ENCODE data around the gene P2RX4. TPM values are rescaled to one million over a fixed set of nuclear protein-coding genes. Genes with fewer than 3 reads are reported as not detected.

P2RX4 gene
- total RNA-seq, 1 experiment from 2014 or later, result 8.1 TPM

DNA sequence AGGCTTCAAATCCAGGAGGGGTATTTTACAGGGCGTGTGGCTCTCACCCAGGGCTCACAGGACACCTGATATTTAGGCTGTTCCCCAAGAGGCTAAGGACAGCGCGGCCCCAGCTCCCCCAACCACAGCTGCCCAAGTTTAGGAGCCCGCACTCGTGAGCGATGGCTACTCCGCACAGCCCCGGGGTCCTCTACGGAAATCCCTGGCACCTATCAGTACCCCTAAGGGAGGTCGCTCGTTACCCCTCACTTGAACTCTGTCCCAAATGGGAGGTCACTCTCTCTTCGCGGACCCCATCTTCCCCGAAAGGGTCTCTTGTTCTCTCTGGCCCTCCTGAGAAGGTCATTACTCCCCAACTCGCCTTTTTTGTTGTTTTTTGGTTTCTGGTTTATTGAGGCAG is 708 bp upstream of the P2RX4 start:
- Histone ChIP-seq H2BK120ac (ENCODE audit: low read depth, low read length, poor library complexity, severe bottlenecking) (no peak overlapping the region), H3K79me2 (ENCODE audit: insufficient read depth, low read length) (no peaks in the 10 kb centered on the region), H3K27me3 (ENCODE audit: insufficient read depth, low read length) (no peaks in the 10 kb centered on the region; the same call in 1 of the 2 replicates), H3K27ac (ENCODE audit: insufficient read length, low read depth, low read length) (no peak overlapping the region), H2BK20ac (ENCODE audit: low read depth, low read length, poor library complexity, severe bottlenecking) (no peak overlapping the region), H3K9ac (ENCODE audit: extremely low read depth, insufficient read length, low read length) (no peak overlapping the region), H4K91ac (ENCODE audit: insufficient read length, low read depth, low read length) (no peak overlapping the region), H2BK12ac (ENCODE audit: insufficient read length, low read depth, low read length) (no peak overlapping the region), H3K4me2 (ENCODE audit: insufficient read depth, insufficient read length, low read length) (no peak overlapping the region), H3K23me2 (ENCODE audit: insufficient read length, low read depth, low read length, poor library complexity, severe bottlenecking) (no peaks in the 10 kb centered on the region), H3T11ph (ENCODE audit: low read length) (no peak overlapping the region), H2BK15ac (ENCODE audit: low read depth, low read length) (no peak overlapping the region), H3K18ac (ENCODE audit: insufficient read length, low read depth, low read length) (no peak overlapping the region), H2BK5ac (ENCODE audit: insufficient read length, low read length) (no peak overlapping the region), H4K5ac (ENCODE audit: insufficient read length, low read depth, low read length) (no peak overlapping the region), H3K23ac (ENCODE audit: insufficient read length, low read depth, low read length) (no peak overlapping the region), H4K8ac (replicated peaks; ENCODE audit: insufficient read length, low read depth, low read length) (no peak overlapping the region), H3K4me1 (ENCODE audit: insufficient read depth, low read length) (no peaks in the 10 kb centered on the region), H3K56ac (ENCODE audit: insufficient read length, low read depth, low read length) (no peak overlapping the region), H2AK5ac (ENCODE audit: insufficient read length, low read length) (no peak overlapping the region), H3K14ac (ENCODE audit: insufficient read depth, low read length) (no peak overlapping the region), H3K4ac (ENCODE audit: low read depth, low read length) (no peak overlapping the region), H3K9me3 (ENCODE audit: control insufficient read depth, low read depth, low read length) (no peaks in the 10 kb centered on the region), H2AFZ (ENCODE audit: low read length) (no peak overlapping the region), H4K20me1 (ENCODE audit: control insufficient read depth, insufficient read depth, insufficient read length) (no peaks in the 10 kb centered on the region), H3K79me1 (ENCODE audit: insufficient read depth, low read depth, low read length, poor library complexity, severe bottlenecking) (no peaks in the 10 kb centered on the region)
- TF ChIP-seq, protein P1, sequence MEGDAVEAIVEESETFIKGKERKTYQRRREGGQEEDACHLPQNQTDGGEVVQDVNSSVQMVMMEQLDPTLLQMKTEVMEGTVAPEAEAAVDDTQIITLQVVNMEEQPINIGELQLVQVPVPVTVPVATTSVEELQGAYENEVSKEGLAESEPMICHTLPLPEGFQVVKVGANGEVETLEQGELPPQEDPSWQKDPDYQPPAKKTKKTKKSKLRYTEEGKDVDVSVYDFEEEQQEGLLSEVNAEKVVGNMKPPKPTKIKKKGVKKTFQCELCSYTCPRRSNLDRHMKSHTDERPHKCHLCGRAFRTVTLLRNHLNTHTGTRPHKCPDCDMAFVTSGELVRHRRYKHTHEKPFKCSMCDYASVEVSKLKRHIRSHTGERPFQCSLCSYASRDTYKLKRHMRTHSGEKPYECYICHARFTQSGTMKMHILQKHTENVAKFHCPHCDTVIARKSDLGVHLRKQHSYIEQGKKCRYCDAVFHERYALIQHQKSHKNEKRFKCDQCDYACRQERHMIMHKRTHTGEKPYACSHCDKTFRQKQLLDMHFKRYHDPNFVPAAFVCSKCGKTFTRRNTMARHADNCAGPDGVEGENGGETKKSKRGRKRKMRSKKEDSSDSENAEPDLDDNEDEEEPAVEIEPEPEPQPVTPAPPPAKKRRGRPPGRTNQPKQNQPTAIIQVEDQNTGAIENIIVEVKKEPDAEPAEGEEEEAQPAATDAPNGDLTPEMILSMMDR (conservative IDR thresholded peaks at IDR 0.05), result no peak
- peaks cover 19% of the 10 kb centered on the region for H3K27me3 Mint-ChIP-seq (ENCODE audit: low read depth)
- no peaks in the 10 kb centered on the region; a peak in 1 of 5 replicates for H3K9me3 Mint-ChIP-seq
- peak overlapping the region; percentile 74 to 79 for H3K4me3 Mint-ChIP-seq
- WGBS (ENCODE audit: extremely low coverage, insufficient read length, low lambda C conversion rate), result no CpG with 5 or more reads among the region's 15 CpGs
- H3K4me1 Mint-ChIP-seq, result peaks cover 7% of the 10 kb centered on the region in 2 experiments
- no peak overlapping the region for H3K27ac Mint-ChIP-seq
- no peak for DNase-seq
- no peaks in the 10 kb centered on the region for H3K36me3 Mint-ChIP-seq (ENCODE audit: insufficient read depth in 1 of 3, low read depth in 3 of 3)

Data from H9 (cell line).